CD4-positive, CD25-positive, alpha-beta regulatory T cell (primary cell): Measurements from ENCODE around the gene PVALEF. TPM values are rescaled to one million over a fixed set of nuclear protein-coding genes. Genes with fewer than 3 reads are reported as not detected.

Source experiments
- ATAC-seq, 2 donors: fragments of 150-1000 bp; cut with Tn5 transposase; one replicate each; pipeline ENCODE4 v1.10.0; 2021; ENCODE audit warnings: low read depth in 2 of 2, moderate number of reproducible peaks in 2 of 2, moderate library complexity in 1 of 2
- DNase-seq, 3 donors: peaks; one replicate each; pipeline versions ENCODE4 v3.0.0 to v3.0.0-alpha.2; 2012 to 2022; ENCODE audit warnings: mixed read lengths in 1 of 3
- H3K27ac ChIP-seq: one replicate; pipeline ENCODE4 v1.7.0; 2013; ENCODE audit warnings: mild to moderate bottlenecking, low read length; ENCODE audit not compliant: insufficient read depth, poor library complexity, severe bottlenecking
- H3K27me3 ChIP-seq: one replicate; pipeline ENCODE4 v1.7.0; 2013; ENCODE audit warnings: low read length; ENCODE audit not compliant: control insufficient read depth, insufficient read depth
- H3K36me3 ChIP-seq: one replicate; pipeline ENCODE4 v1.7.0; 2013; ENCODE audit warnings: mild to moderate bottlenecking, low read length, moderate library complexity; ENCODE audit not compliant: control insufficient read depth, insufficient read depth
- H3K4me1 ChIP-seq: 2 replicates; pipeline ENCODE4 v1.7.0; 2013; ENCODE audit warnings: mild to moderate bottlenecking, low read length; ENCODE audit not compliant: insufficient read depth, control insufficient read depth, poor library complexity, severe bottlenecking
- H3K4me3 ChIP-seq: one replicate; pipeline ENCODE4 v1.7.0; 2013; ENCODE audit warnings: low read depth, mild to moderate bottlenecking, low read length, moderate library complexity
- H3K9me3 ChIP-seq, 2 experiments: 1 replicate in 1 of 2; 2 replicates in 1 of 2; pipeline ENCODE4 v1.7.0; 2013; ENCODE audit warnings: low read length in 2 of 2, mild to moderate bottlenecking in 1 of 2, moderate library complexity in 1 of 2; ENCODE audit not compliant: control insufficient read depth in 2 of 2
- H3K27ac Mint-ChIP-seq, 3 donors: one replicate each; pipeline ENCODE4 v1.8.0; 2020 to 2022; ENCODE audit warnings: mild to moderate bottlenecking in 3 of 3, mixed read lengths in 3 of 3, moderate library complexity in 2 of 3
- H3K27me3 Mint-ChIP-seq: one replicate; pipeline ENCODE4 v1.8.0; 2022; ENCODE audit warnings: mild to moderate bottlenecking, mixed read lengths
- H3K36me3 Mint-ChIP-seq: one replicate; pipeline ENCODE4 v1.8.0; 2020; ENCODE audit warnings: mixed read lengths
- H3K4me1 Mint-ChIP-seq, 4 donors: one replicate each; pipeline ENCODE4 v1.8.0; 2020 to 2022; ENCODE audit warnings: mixed read lengths in 4 of 4, mild to moderate bottlenecking in 1 of 4
- H3K4me3 Mint-ChIP-seq, 4 donors: one replicate each; pipeline ENCODE4 v1.8.0; 2020 to 2022; ENCODE audit warnings: mild to moderate bottlenecking in 4 of 4, mixed read lengths in 4 of 4, moderate library complexity in 3 of 4
- H3K9me3 Mint-ChIP-seq, 7 donors: one replicate each; pipeline ENCODE4 v1.8.0; 2020 to 2022; ENCODE audit warnings: mixed read lengths in 7 of 7, mild to moderate bottlenecking in 3 of 7, moderate library complexity in 2 of 7
- polyA plus RNA-seq, 4 donors: library from polyadenylated mRNA; unstranded; fragments of 300-500 nt; fragmentation: Illumina TruSeq; gene quantifications; one replicate each; pipeline ENCODE4 v1.2.3, GENCODE V29; 2021
- total RNA-seq: library from RNA; stranded (reverse); gene quantifications from one replicate; pipeline ENCODE4 v1.2.3, GENCODE V29; 2022

Gene PVALEF
- total and polyA plus RNA-seq, 5 donors from 2014 or later = not detected

GRCh38 chr17:81194225-81194760, 29.0 kb downstream of the PVALEF start:
- no peaks in the 10 kb centered on the region for H3K9me3 ChIP-seq
- ATAC-seq (no peak), DNase-seq (no peak)
- no peak overlapping the region for H3K4me3 Mint-ChIP-seq
- no peak overlapping the region for H3K27ac Mint-ChIP-seq
- H3K36me3 ChIP-seq = no peaks in the 10 kb centered on the region
- H3K4me1 ChIP-seq = no peaks in the 10 kb centered on the region
- H3K36me3 Mint-ChIP-seq = no peaks in the 10 kb centered on the region
- peaks cover 0 to 2% (median 0%) of the 10 kb centered on the region in 7 donors for H3K9me3 Mint-ChIP-seq
- H3K27ac ChIP-seq = no peak overlapping the region
- H3K4me1 Mint-ChIP-seq = no peaks in the 10 kb centered on the region
- no peaks in the 10 kb centered on the region for H3K27me3 ChIP-seq
- no peak overlapping the region for H3K4me3 ChIP-seq
- no peaks in the 10 kb centered on the region for H3K27me3 Mint-ChIP-seq

- no peaks in the 10 kb centered on the region for H3K36me3 ChIP-seq
- H3K27ac Mint-ChIP-seq = no peak overlapping the region
- DNase-seq (no peak), ATAC-seq (no peak)
- no peaks in the 10 kb centered on the region for H3K4me1 ChIP-seq
- no peak overlapping the region for H3K4me3 ChIP-seq
- H3K27me3 ChIP-seq = no peaks in the 10 kb centered on the region
- no peaks in the 10 kb centered on the region for H3K27me3 Mint-ChIP-seq
- H3K9me3 Mint-ChIP-seq = peaks cover 0 to 2% (median 0%) of the 10 kb centered on the region in 7 donors
- no peak overlapping the region for H3K4me3 Mint-ChIP-seq
- no peaks in the 10 kb centered on the region for H3K36me3 Mint-ChIP-seq
- H3K27ac ChIP-seq = no peak overlapping the region
- H3K4me1 Mint-ChIP-seq = no peaks in the 10 kb centered on the region
- H3K9me3 ChIP-seq = no peaks in the 10 kb centered on the region
Observed at GRCh38 chr17:81194941-81195901, 29.9 kb downstream of the PVALEF start.

GRCh38 chr17:81195941-81196495, 30.7 kb downstream of the PVALEF start:
- Mint-ChIP-seq H3K4me3 (no peak overlapping the region), H3K27me3 (no peaks in the 10 kb centered on the region), H3K9me3 (peaks cover 0 to 2% (median 0%) of the 10 kb centered on the region in 7 donors)

GRCh38 chr17:81196505-81197408, 31.4 kb downstream of the PVALEF start:
- no peak overlapping the region for H3K27ac ChIP-seq
- H3K9me3 ChIP-seq = no peaks in the 10 kb centered on the region
- no peak overlapping the region for H3K4me3 ChIP-seq
- no peaks in the 10 kb centered on the region for H3K4me1 Mint-ChIP-seq
- no peaks in the 10 kb centered on the region for H3K36me3 Mint-ChIP-seq
- no peaks in the 10 kb centered on the region for H3K36me3 ChIP-seq
- no peaks in the 10 kb centered on the region for H3K27me3 Mint-ChIP-seq
- H3K27me3 ChIP-seq = no peaks in the 10 kb centered on the region
- H3K27ac Mint-ChIP-seq = no peak overlapping the region
- ATAC-seq (no peak), DNase-seq (no peak)
- no peak overlapping the region for H3K4me3 Mint-ChIP-seq
- no peaks in the 10 kb centered on the region for H3K4me1 ChIP-seq
- peaks cover 0 to 2% (median 0%) of the 10 kb centered on the region in 7 donors for H3K9me3 Mint-ChIP-seq

More at GRCh38 chr17:81195941-81196495, 30.7 kb downstream of the PVALEF start:
- Mint-ChIP-seq H3K36me3 (no peaks in the 10 kb centered on the region), H3K27ac (no peak overlapping the region), H3K4me1 (no peaks in the 10 kb centered on the region)
- Histone ChIP-seq H3K4me3 (no peak overlapping the region), H3K27me3 (no peaks in the 10 kb centered on the region), H3K36me3 (no peaks in the 10 kb centered on the region), H3K27ac (no peak overlapping the region), H3K4me1 (no peaks in the 10 kb centered on the region), H3K9me3 (no peaks in the 10 kb centered on the region)
- no peak for ATAC-seq
- DNase-seq = no peak

GRCh38 chr17:81197409-81197795, 32.1 kb downstream of the PVALEF start:
- no peak overlapping the region for H3K27ac ChIP-seq
- H3K9me3 ChIP-seq = no peaks in the 10 kb centered on the region
- no peaks in the 10 kb centered on the region for H3K27me3 Mint-ChIP-seq
- no peak for ATAC-seq
- H3K27me3 ChIP-seq = no peaks in the 10 kb centered on the region
- H3K27ac Mint-ChIP-seq = no peak overlapping the region
- no peak overlapping the region for H3K4me3 Mint-ChIP-seq
- no peak overlapping the region for H3K4me3 ChIP-seq
- H3K36me3 ChIP-seq = no peaks in the 10 kb centered on the region
- peaks cover 0 to 2% (median 0%) of the 10 kb centered on the region in 7 donors for H3K9me3 Mint-ChIP-seq
- DNase-seq = no peak
- H3K4me1 ChIP-seq = no peaks in the 10 kb centered on the region
- H3K36me3 Mint-ChIP-seq = no peaks in the 10 kb centered on the region
- no peaks in the 10 kb centered on the region for H3K4me1 Mint-ChIP-seq

- Histone ChIP-seq H3K27ac (no peak overlapping the region), H3K4me1 (no peaks in the 10 kb centered on the region), H3K9me3 (no peaks in the 10 kb centered on the region), H3K27me3 (no peaks in the 10 kb centered on the region), H3K4me3 (no peak overlapping the region), H3K36me3 (no peaks in the 10 kb centered on the region)
- Mint-ChIP-seq H3K9me3 (peaks cover 0 to 2% (median 0%) of the 10 kb centered on the region in 7 donors), H3K27me3 (no peaks in the 10 kb centered on the region), H3K27ac (no peak overlapping the region), H3K4me3 (no peak overlapping the region), H3K4me1 (no peaks in the 10 kb centered on the region), H3K36me3 (no peaks in the 10 kb centered on the region)
- ATAC-seq = no peak
- DNase-seq = no peak
Observed at GRCh38 chr17:81197831-81198490, 32.7 kb downstream of the PVALEF start.
